ENCODE data around the gene FRMD6.

DNA sequence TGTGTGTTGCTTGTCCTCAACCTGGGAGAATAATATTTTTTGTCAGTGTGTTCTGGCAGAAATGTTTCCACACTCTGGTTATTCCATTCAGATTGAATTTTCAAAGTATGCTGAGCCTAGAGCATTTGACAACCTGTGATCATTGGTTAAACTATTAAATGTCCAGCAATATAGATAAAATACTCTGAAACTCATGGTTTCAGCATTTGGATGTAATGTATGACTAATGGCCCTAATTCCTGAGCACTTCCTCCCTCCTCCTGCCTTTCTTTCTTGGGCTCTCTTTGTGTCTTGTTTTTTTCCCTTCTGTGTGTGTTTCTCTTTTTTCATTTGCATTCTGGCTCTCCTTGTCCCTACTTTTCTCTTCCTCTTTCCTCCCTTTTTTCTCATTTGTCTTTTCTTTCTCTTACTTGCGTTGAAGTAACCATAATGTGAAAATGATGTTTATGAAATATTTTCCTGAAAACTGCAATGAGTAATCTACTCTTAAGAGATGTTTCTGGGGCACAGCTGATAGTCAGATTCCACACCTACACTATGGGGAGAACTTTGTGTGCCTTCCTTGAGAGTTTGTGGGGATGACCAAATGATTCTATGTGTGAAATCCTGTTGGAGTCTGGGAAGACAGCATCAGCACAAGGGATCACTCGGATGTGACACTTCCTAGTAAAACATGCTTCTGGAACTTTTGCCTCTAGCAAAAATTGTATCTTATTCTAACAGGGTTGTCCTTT, 74.6 kb downstream of the FRMD6 start:
- TF ChIP-seq, protein P1, sequence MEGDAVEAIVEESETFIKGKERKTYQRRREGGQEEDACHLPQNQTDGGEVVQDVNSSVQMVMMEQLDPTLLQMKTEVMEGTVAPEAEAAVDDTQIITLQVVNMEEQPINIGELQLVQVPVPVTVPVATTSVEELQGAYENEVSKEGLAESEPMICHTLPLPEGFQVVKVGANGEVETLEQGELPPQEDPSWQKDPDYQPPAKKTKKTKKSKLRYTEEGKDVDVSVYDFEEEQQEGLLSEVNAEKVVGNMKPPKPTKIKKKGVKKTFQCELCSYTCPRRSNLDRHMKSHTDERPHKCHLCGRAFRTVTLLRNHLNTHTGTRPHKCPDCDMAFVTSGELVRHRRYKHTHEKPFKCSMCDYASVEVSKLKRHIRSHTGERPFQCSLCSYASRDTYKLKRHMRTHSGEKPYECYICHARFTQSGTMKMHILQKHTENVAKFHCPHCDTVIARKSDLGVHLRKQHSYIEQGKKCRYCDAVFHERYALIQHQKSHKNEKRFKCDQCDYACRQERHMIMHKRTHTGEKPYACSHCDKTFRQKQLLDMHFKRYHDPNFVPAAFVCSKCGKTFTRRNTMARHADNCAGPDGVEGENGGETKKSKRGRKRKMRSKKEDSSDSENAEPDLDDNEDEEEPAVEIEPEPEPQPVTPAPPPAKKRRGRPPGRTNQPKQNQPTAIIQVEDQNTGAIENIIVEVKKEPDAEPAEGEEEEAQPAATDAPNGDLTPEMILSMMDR (conservative IDR thresholded peaks at IDR 0.05; ENCODE audit: low read length), result no peak
- TF ChIP-seq EZH2phosphoT487 (IDR thresholded peaks at IDR 0.05; ENCODE audit: borderline replicate concordance), result no peak

All from Loucy (cell line).